ENCODE results near the gene LNX1. TPM values are rescaled to one million over a fixed set of nuclear protein-coding genes. Genes with fewer than 3 reads are reported as not detected.

The LNX1 gene
- total RNA-seq, 1 experiment from 2014 or later = 1.7 TPM

DNA sequence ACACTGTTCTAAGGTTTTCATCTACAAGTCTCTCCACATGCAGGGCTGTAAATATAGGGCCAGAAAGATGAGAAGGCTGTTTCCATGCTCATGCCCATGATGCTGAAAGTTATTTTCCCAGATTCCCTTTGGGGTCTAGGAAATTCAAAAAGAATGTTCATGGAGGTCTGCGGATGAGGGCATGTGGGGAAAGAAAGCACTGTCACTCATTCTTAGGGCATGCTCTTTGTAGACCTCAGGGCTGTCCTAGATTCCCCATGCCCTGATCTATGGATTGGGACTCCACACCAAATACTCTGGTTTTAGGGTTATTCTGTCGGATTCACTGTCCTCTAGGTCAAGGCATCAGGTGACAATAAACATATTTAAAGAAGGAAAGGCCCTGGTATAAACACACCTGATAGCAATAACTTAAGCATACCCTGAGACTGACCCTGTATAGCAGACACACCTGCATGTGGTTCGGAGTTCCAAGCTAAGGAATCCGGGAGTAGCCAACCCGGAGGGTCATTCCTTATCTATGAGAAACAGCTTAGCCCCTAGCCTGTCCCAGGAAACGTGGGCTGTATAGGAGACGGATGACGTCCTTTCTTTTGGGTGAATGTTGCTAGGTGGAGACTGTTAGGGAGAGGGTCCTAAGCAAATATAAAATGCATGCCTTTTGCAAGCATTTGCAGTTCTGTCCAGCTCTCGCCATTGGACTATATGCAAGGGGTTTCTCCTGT lies 37.6 kb downstream of the LNX1 start:
- Histone ChIP-seq H4K20me1 (ENCODE audit: control insufficient read depth, insufficient read depth, insufficient read length) (no peaks in the 10 kb centered on the region), H3K9ac (ENCODE audit: extremely low read depth, insufficient read length, low read length) (no peak overlapping the region)

More for the DNA sequence above, 37.6 kb downstream of the LNX1 start:
- H3K23me2 ChIP-seq (ENCODE audit: insufficient read length, low read depth, low read length, poor library complexity, severe bottlenecking) = no peaks in the 10 kb centered on the region
- H3K27ac ChIP-seq (ENCODE audit: insufficient read length, low read depth, low read length) = no peak overlapping the region
- Mint-ChIP-seq H3K27me3 (ENCODE audit: low read depth) (peaks cover 2% of the 10 kb centered on the region; the same call in 1 of the 2 replicates), H3K9me3 (no peaks in the 10 kb centered on the region; a peak in 1 of 5 replicates), H3K27ac (peak overlapping the region in 1 of 3 experiments; percentile 40; a peak in 1 of 7 replicates), H3K4me1 (peaks cover 14 to 21% of the 10 kb centered on the region in 2 experiments), H3K4me3 (no peak overlapping the region), H3K36me3 (ENCODE audit: insufficient read depth in 1 of 3, low read depth in 3 of 3) (no peaks in the 10 kb centered on the region; a peak in 1 of 7 replicates)
- no peak overlapping the region for H3K4ac ChIP-seq (ENCODE audit: low read depth, low read length)
- H3K14ac ChIP-seq (ENCODE audit: insufficient read depth, low read length) = no peak overlapping the region
- H3K79me1 ChIP-seq (ENCODE audit: insufficient read depth, low read depth, low read length, poor library complexity, severe bottlenecking) = no peaks in the 10 kb centered on the region
- WGBS (ENCODE audit: extremely low coverage, insufficient read length, low lambda C conversion rate) = no CpG with 5 or more reads among the region's 9 CpGs
- H3K9me3 ChIP-seq (ENCODE audit: control insufficient read depth, low read depth, low read length) = no peaks in the 10 kb centered on the region
- no peak overlapping the region for H3T11ph ChIP-seq (ENCODE audit: low read length)
- H3K56ac ChIP-seq (ENCODE audit: insufficient read length, low read depth, low read length) = no peak overlapping the region
- no peak overlapping the region for H3K23ac ChIP-seq (ENCODE audit: insufficient read length, low read depth, low read length)
- H2BK12ac ChIP-seq (ENCODE audit: insufficient read length, low read depth, low read length) = no peak overlapping the region
- no peaks in the 10 kb centered on the region for H3K27me3 ChIP-seq (ENCODE audit: insufficient read depth, low read length)
- no peak overlapping the region for H4K5ac ChIP-seq (ENCODE audit: insufficient read length, low read depth, low read length)
- H2BK120ac ChIP-seq (ENCODE audit: low read depth, low read length, poor library complexity, severe bottlenecking) = no peak overlapping the region
- H4K91ac ChIP-seq (ENCODE audit: insufficient read length, low read depth, low read length) = no peak overlapping the region
- DNase-seq = no peak
- H2BK20ac ChIP-seq (ENCODE audit: low read depth, low read length, poor library complexity, severe bottlenecking) = no peak overlapping the region
- no peak overlapping the region for H3K18ac ChIP-seq (ENCODE audit: insufficient read length, low read depth, low read length)
- peaks cover 7% of the 10 kb centered on the region; the same call in 1 of the 2 replicates for H3K4me1 ChIP-seq (ENCODE audit: insufficient read depth, low read length)
- no peak overlapping the region for H3K4me2 ChIP-seq (ENCODE audit: insufficient read depth, insufficient read length, low read length)
- H2AFZ ChIP-seq (ENCODE audit: low read length) = no peak overlapping the region
- no peaks in the 10 kb centered on the region for H3K79me2 ChIP-seq (ENCODE audit: insufficient read depth, low read length)
- H2BK5ac ChIP-seq (ENCODE audit: insufficient read length, low read length) = no peak overlapping the region
- no peak overlapping the region for H4K8ac ChIP-seq (replicated peaks; ENCODE audit: insufficient read length, low read depth, low read length)
- no peak overlapping the region for H2BK15ac ChIP-seq (ENCODE audit: low read depth, low read length)
- TF ChIP-seq, protein P1, sequence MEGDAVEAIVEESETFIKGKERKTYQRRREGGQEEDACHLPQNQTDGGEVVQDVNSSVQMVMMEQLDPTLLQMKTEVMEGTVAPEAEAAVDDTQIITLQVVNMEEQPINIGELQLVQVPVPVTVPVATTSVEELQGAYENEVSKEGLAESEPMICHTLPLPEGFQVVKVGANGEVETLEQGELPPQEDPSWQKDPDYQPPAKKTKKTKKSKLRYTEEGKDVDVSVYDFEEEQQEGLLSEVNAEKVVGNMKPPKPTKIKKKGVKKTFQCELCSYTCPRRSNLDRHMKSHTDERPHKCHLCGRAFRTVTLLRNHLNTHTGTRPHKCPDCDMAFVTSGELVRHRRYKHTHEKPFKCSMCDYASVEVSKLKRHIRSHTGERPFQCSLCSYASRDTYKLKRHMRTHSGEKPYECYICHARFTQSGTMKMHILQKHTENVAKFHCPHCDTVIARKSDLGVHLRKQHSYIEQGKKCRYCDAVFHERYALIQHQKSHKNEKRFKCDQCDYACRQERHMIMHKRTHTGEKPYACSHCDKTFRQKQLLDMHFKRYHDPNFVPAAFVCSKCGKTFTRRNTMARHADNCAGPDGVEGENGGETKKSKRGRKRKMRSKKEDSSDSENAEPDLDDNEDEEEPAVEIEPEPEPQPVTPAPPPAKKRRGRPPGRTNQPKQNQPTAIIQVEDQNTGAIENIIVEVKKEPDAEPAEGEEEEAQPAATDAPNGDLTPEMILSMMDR (conservative IDR thresholded peaks at IDR 0.05) = no peak
- H2AK5ac ChIP-seq (ENCODE audit: insufficient read length, low read length) = no peak overlapping the region
